Neural progenitor cell (in vitro differentiated cells): ENCODE measurements around the gene CES2.

Experiments
- EZH2phosphoT487 ChIP-seq: fragments of 200-600 bp; sonication (generic); IDR thresholded peaks from 2 replicates; pipeline ENCODE4 v1.6.1; 2017; ENCODE audit warnings: antibody characterized with exemption
- TF ChIP-seq, protein P1 (sequence below): fragments of 200-600 bp; sonication (generic); IDR thresholded peaks from 2 replicates; pipeline ENCODE4 v1.5.1; 2017; ENCODE audit warnings: antibody characterized with exemption, mild to moderate bottlenecking

DNA sequence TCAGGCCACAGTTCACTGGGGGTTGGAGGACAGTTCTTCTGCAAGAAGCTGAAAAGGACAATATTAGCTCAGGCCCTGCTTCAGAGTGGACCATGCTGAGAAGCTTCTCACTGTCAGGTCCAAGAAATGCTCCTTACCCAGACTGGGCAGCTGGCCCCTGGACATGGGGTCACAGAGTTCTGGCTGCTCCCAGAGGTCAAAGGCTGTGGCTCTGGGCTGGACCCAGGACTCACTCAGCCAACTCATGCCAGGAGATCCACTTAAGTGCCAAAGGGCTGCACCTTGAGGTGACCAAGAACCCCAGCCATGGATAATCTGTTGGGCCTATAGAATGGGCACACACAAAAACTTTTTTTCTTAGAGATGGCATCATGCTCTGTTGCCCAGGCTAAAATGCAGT lies 4.0 kb downstream of the CES2 start:
- TF ChIP-seq, protein P1, sequence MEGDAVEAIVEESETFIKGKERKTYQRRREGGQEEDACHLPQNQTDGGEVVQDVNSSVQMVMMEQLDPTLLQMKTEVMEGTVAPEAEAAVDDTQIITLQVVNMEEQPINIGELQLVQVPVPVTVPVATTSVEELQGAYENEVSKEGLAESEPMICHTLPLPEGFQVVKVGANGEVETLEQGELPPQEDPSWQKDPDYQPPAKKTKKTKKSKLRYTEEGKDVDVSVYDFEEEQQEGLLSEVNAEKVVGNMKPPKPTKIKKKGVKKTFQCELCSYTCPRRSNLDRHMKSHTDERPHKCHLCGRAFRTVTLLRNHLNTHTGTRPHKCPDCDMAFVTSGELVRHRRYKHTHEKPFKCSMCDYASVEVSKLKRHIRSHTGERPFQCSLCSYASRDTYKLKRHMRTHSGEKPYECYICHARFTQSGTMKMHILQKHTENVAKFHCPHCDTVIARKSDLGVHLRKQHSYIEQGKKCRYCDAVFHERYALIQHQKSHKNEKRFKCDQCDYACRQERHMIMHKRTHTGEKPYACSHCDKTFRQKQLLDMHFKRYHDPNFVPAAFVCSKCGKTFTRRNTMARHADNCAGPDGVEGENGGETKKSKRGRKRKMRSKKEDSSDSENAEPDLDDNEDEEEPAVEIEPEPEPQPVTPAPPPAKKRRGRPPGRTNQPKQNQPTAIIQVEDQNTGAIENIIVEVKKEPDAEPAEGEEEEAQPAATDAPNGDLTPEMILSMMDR, result no peak
- TF ChIP-seq EZH2phosphoT487, result no peak
